ENCODE results near the gene CST5. TPM values are rescaled to one million over a fixed set of nuclear protein-coding genes. Genes with fewer than 3 reads are reported as not detected.
"Not testable (repeated sequence)": the region's sequence is repeated elsewhere in the genome, so short reads cannot be mapped to it uniquely, and the experiment has no call there.

Gene CST5
- total and polyA plus RNA-seq, 8 donors, result 0.21 to 3.3 (median 0.25) TPM; not detected in 5

DNA sequence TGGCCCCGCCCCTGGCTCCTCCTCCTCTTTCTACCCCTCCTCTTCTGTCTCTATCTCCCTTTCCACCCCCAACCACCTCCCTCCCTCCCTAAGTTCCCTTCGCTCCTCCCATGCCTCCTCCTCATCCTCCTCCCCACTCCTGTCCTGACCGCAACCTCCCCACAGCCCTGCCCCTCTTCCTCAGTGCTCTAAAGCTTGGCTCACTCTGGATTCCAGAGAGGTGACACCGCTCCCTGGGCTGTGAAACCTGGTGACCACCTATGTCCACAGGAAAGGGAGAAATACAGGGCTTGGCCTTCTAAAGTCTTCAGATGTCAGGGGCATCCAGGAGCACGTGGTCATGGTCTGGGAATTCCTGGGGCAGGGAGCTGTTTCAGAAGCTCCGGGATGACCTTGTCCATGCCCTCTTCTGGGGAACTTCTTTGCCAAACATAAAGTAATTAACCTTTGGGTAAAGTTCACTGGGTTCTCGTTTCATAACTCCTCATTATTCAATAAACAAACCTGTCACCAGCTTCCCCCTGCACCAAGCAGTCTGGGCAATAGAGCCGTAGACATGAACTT, 345 bp upstream of the CST5 start:
- intact Hi-C loops (cut with DNase I), result no loop called here
- peak; percentile 84 for ATAC-seq
- H3K9me3 ChIP-seq, result no peaks in the 10 kb centered on the region
- no peaks in the 10 kb centered on the region for H3K36me3 ChIP-seq
- peaks cover 0 to 6% of the 10 kb centered on the region in 2 donors for H3K4me1 ChIP-seq
- peak overlapping the region; percentile 37 to 48 for H3K27ac ChIP-seq
- H3K4me3 ChIP-seq, result no peak overlapping the region
- TF ChIP-seq, protein P1, sequence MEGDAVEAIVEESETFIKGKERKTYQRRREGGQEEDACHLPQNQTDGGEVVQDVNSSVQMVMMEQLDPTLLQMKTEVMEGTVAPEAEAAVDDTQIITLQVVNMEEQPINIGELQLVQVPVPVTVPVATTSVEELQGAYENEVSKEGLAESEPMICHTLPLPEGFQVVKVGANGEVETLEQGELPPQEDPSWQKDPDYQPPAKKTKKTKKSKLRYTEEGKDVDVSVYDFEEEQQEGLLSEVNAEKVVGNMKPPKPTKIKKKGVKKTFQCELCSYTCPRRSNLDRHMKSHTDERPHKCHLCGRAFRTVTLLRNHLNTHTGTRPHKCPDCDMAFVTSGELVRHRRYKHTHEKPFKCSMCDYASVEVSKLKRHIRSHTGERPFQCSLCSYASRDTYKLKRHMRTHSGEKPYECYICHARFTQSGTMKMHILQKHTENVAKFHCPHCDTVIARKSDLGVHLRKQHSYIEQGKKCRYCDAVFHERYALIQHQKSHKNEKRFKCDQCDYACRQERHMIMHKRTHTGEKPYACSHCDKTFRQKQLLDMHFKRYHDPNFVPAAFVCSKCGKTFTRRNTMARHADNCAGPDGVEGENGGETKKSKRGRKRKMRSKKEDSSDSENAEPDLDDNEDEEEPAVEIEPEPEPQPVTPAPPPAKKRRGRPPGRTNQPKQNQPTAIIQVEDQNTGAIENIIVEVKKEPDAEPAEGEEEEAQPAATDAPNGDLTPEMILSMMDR (IDR thresholded peaks at IDR 0.05), result no peak
- H3K27me3 ChIP-seq, result no peaks in the 10 kb centered on the region
- DNase-seq, result peak in 2 of 4 donors; percentile 25 to 60

DNA sequence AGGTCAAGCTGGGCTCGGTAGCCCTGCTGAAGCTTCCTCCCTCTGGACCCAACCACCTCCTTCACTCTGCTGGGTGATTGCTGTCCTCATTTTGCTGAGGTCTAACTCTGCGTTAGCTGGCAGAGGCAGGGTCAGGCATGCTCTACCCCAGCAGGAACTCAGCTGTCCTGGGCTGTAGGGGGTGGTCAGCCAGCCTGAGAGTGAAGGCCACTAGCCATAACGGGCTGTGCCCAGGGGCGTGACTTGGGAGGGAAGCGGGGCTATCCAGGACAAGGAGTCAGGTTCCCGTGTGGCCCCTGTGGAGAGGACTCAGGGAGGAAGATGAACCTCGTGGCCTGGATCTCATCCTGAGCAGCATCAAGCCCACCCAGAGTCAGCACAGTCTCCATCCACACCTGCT, 761 bp downstream of the CST5 start:
- ATAC-seq (no peak), DNase-seq (no peak)
- Histone ChIP-seq H3K36me3 (no peaks in the 10 kb centered on the region), H3K4me3 (no peak overlapping the region), H3K9me3 (no peaks in the 10 kb centered on the region), H3K27ac (no peak overlapping the region), H3K27me3 (no peaks in the 10 kb centered on the region), H3K4me1 (peaks cover 0 to 6% of the 10 kb centered on the region in 2 donors)
- intact Hi-C loops (cut with DNase I), result no loop called here
- TF ChIP-seq, protein P1 (IDR thresholded peaks at IDR 0.05), result no peak

DNA sequence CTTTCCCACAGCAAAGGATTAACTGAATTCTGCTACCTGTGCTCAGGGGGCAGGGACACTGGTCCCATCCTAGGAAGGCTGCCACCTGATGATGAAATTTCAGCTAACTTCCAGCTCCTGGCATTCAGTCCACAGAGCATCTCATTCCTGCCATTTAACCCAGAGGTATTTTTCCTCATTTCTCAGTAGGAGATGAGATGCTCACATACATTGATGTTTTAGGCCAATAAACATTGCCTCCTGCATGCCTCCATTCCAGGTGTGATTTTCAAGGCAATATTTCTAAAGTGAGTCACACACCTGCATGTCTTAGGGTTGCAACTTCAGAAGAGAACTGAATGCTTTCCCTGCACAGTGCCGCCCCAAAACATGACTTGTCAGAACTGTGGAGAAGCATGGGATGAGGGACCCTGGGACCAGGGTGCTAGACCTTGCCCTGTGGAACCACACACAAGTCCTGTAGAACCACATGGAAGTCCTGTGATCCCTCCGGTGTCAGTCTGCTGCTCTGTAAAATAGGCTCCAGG, 1.5 kb downstream of the CST5 start:
- ATAC-seq; H3K9me3 ChIP-seq; DNase-seq; H3K4me3 ChIP-seq; intact Hi-C loops (cut with DNase I); H3K27ac ChIP-seq; H3K27me3 ChIP-seq; H3K4me1 ChIP-seq; H3K36me3 ChIP-seq: not testable (repeated sequence)

DNA sequence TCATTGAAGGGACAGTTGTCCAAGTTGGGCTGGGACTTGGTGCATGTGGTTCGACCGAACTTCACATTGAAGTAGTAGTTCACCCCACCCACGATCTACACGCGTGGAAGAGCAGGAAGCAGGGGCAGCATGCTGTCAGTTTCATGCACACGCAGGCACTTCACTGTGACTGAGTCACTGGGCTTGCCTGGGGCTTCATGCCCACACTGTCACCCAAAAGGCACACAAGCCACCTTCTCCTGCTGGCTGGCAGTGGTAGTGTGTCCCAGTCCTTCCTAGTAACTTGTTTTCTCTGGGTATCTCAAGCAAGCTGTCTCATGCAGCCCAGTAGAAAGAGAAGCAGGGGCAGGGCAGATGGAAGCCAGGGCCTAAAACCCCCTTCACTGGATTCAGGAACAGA, 2.0 kb downstream of the CST5 start:
- Histone ChIP-seq H3K4me3 (no peak overlapping the region), H3K4me1 (peaks cover 0 to 6% of the 10 kb centered on the region in 2 donors), H3K27ac (no peak overlapping the region), H3K36me3 (no peaks in the 10 kb centered on the region), H3K27me3 (peaks cover 0 to 2% of the 10 kb centered on the region in 2 donors), H3K9me3 (no peaks in the 10 kb centered on the region)
- intact Hi-C loops (cut with DNase I), result no loop called here
- ATAC-seq (no peak), DNase-seq (no peak)
- TF ChIP-seq, protein P1 (IDR thresholded peaks at IDR 0.05), result no peak

DNA sequence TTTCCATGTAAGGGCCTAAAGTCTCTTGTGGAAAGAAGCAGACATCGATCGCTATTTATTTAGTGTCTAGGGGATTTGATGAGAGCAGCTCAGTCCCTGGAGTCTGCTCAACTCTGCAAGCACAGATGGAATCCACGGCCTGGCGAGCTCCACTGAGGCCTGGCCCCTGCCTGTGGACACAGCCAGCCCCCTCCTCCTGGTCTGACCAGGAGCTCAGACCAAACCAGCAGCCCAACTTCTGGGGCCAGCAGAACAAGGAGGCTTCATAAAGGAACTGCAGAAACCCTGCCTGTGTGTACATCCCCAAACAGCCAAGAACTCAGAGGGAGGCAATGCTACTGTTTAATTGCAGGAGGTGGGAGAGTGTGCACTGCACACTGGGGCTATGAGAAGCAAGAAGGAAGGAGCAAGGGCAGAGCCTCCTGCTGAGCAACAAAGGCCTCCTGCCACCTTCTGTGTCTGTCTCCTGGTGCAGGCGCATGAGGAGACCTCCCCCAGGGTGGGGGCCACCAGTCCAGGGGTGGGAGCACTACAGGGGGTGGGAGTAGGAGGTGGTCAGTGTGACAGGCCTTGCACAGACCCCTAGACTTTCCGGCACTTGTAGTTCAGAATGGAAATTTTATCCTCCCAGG, 3.8 kb downstream of the CST5 start:
- intact Hi-C loops (cut with DNase I), result no loop called here
- no peaks in the 10 kb centered on the region for H3K36me3 ChIP-seq
- DNase-seq (no peak), ATAC-seq (no peak)
- H3K27me3 ChIP-seq, result peaks cover 0 to 9% of the 10 kb centered on the region in 2 donors
- no peaks in the 10 kb centered on the region for H3K9me3 ChIP-seq
- TF ChIP-seq, protein P1 (IDR thresholded peaks at IDR 0.05), result no peak
- no peak overlapping the region for H3K27ac ChIP-seq
- H3K4me1 ChIP-seq, result peaks cover 0 to 6% of the 10 kb centered on the region in 2 donors
- H3K4me3 ChIP-seq, result no peak overlapping the region
